Measurements from ENCODE around the gene WWOX.

Gene WWOX

GRCh38 chr16:78353640-78354275 lies 254.3 kb downstream of the WWOX start:
- H3K36me3 ChIP-seq (ENCODE audit: insufficient read depth, low read length), result no peaks in the 10 kb centered on the region
- DNase-seq (ENCODE audit: low read depth, low spot score), result no peak
- no peak overlapping the region for H3K27ac ChIP-seq
- no peak overlapping the region for H3K4me3 ChIP-seq
- TF ChIP-seq FOXP2 (optimal IDR thresholded peaks at IDR 0.05; ENCODE audit: control extremely low read depth, extremely low read length, insufficient read depth) (no peak), EZH2 (IDR thresholded peaks at IDR 0.05) (no peak), POLR2AphosphoS5 (IDR thresholded peaks at IDR 0.05; ENCODE audit: borderline replicate concordance, low read depth, low read length) (no peak)
- H3K9me3 ChIP-seq (ENCODE audit: low read depth, low read length), result no peaks in the 10 kb centered on the region
- no peak overlapping the region for H3K9ac ChIP-seq (ENCODE audit: insufficient read length)

DNA sequence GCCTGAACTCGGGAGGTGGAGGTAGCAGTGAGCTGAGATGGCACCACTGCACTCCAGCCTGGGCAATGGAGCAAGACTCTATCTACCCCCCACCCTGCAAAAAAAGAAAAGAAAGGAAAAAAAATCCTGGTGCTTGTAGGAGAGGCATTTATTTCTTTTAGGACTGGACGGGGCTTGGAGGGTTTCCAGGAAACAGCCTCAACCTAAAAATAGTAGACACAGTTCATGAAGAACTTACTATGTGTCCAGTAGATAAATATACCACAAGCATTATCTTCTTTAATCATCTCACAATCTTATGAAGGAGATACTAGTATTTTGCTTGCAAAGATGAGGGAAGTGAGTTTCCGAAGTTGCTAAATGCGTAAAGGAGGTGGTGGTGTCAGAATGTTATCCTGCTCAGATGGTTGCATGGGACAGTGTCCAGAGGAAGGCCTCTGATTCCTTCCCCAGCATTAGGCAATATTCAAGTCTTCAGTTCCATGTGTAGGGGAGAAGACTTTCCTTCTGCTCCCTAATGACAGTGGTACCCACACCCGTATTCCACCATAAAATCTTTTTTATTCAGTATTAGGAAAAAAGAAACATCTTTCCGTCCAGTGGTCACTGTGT lies 263.2 kb downstream of the WWOX start:
- no peaks in the 10 kb centered on the region for H3K9me3 ChIP-seq (ENCODE audit: low read depth, low read length)
- H3K27ac ChIP-seq, result no peak overlapping the region
- no peak overlapping the region for H3K4me3 ChIP-seq
- no peak overlapping the region for H3K9ac ChIP-seq (ENCODE audit: insufficient read length)
- DNase-seq (ENCODE audit: low read depth, low spot score), result no peak
- TF ChIP-seq FOXP2 (optimal IDR thresholded peaks at IDR 0.05; ENCODE audit: control extremely low read depth, extremely low read length, insufficient read depth) (no peak), EZH2 (IDR thresholded peaks at IDR 0.05) (no peak), POLR2AphosphoS5 (IDR thresholded peaks at IDR 0.05; ENCODE audit: borderline replicate concordance, low read depth, low read length) (no peak)
- H3K36me3 ChIP-seq (ENCODE audit: insufficient read depth, low read length), result no peaks in the 10 kb centered on the region

- Histone ChIP-seq H3K9ac (ENCODE audit: insufficient read length) (no peak overlapping the region), H3K9me3 (ENCODE audit: low read depth, low read length) (no peaks in the 10 kb centered on the region), H3K36me3 (ENCODE audit: insufficient read depth, low read length) (no peaks in the 10 kb centered on the region), H3K4me3 (no peak overlapping the region), H3K27ac (no peak overlapping the region)
- no peak for TF ChIP-seq EZH2 (IDR thresholded peaks at IDR 0.05)
- TF ChIP-seq POLR2AphosphoS5 (IDR thresholded peaks at IDR 0.05; ENCODE audit: borderline replicate concordance, low read depth, low read length), result no peak
- TF ChIP-seq FOXP2 (optimal IDR thresholded peaks at IDR 0.05; ENCODE audit: control extremely low read depth, extremely low read length, insufficient read depth), result no peak
- no peak for DNase-seq (ENCODE audit: low read depth, low spot score)
Observed at GRCh38 chr16:78363843-78364555, 264.5 kb downstream of the WWOX start.

DNA sequence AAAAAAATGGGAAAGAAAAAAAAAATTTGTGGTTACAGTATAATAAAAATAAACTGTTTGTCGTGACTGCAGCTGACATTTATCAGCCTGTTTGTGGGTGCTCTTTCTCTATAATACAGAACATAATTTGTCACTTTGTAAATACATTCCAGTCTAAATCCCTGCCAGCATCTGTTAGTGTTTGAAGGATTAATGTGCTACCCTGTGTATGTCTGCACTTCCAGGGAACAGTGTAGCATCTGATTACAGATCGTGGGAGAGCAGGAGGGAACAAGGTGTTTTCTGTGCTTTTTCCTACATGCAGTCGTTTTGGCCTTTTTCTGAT lies 265.1 kb downstream of the WWOX start:
- no peak for DNase-seq (ENCODE audit: low read depth, low spot score)
- Histone ChIP-seq H3K36me3 (ENCODE audit: insufficient read depth, low read length) (no peaks in the 10 kb centered on the region), H3K27ac (no peak overlapping the region), H3K9me3 (ENCODE audit: low read depth, low read length) (no peaks in the 10 kb centered on the region), H3K9ac (ENCODE audit: insufficient read length) (no peak overlapping the region), H3K4me3 (no peak overlapping the region)
- TF ChIP-seq EZH2 (IDR thresholded peaks at IDR 0.05), result no peak
- no peak for TF ChIP-seq FOXP2 (optimal IDR thresholded peaks at IDR 0.05; ENCODE audit: control extremely low read depth, extremely low read length, insufficient read depth)

DNA sequence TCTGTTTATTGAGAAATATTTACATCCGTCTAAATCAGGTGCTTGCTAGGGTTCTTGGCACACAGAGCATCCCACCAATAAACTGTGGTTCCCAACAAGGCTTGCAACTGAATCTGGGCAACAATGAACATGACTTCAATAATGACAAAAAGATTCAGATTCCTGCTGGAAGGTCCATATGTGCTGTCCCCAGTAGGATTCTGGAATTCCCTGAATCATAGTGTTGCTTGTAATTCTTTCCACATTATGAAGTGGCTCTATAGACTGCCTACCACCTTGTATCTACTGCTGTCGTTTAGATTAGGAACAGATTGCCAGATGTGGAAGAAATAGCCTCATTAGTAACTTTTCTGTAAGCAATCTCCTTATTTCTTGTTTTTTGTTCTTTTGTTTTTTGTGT lies 265.9 kb downstream of the WWOX start:
- H3K9me3 ChIP-seq (ENCODE audit: low read depth, low read length), result no peaks in the 10 kb centered on the region
- H3K9ac ChIP-seq (ENCODE audit: insufficient read length), result no peak overlapping the region
- DNase-seq (ENCODE audit: low read depth, low spot score), result no peak
- H3K36me3 ChIP-seq (ENCODE audit: insufficient read depth, low read length), result no peaks in the 10 kb centered on the region
- H3K27ac ChIP-seq, result no peak overlapping the region
- no peak overlapping the region for H3K4me3 ChIP-seq
- TF ChIP-seq EZH2 (IDR thresholded peaks at IDR 0.05) (no peak), POLR2AphosphoS5 (IDR thresholded peaks at IDR 0.05; ENCODE audit: borderline replicate concordance, low read depth, low read length) (no peak)

DNA sequence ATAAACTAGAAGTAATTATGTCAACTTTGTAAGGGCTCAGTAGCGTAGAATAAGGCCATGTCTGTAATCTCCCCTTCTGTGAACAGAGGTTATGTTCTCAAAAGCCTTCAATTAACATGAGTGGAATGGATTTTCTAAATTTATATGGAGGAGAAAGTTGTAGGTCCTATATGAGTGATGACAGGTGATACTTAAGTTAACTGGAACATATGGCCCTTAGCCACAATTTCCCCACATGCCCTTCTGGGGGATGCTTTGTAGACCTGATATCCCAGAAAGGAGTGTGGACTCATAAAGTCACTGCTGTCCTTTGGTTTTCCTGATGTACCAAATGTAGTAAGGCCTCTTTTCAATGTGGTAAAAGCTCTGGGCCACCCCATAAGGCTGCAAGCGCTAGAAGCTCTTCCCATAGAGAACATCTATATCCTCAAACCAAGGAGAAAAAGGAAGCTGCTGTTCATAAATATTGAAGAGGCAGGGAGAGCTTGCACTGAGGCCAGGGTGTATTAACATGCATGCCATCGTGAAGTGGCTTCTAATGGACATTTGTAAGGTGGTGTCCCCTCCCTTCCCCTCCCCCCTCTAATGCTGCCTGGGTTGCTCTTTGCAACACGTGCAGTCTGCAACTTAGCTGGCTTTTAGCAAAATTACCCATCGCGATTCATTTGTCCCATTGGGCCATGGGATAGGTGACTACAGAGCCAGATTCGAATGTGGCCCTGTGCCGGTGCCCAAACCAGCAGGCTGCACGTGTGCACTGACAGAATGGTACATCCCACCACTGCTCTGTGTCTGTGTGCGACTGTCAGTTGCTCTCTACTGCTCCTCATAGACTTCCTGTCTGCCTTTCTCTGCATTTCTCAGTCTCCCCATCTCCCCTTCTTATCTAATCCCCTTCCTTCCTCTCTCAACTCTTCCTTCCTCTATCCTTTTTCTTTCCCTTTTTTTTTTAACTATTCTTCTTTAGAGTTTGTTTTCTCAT lies 269.0 kb downstream of the WWOX start:
- Histone ChIP-seq H3K36me3 (ENCODE audit: insufficient read depth, low read length) (no peaks in the 10 kb centered on the region), H3K9me3 (ENCODE audit: low read depth, low read length) (no peaks in the 10 kb centered on the region), H3K4me3 (no peak overlapping the region), H3K27ac (no peak overlapping the region), H3K9ac (ENCODE audit: insufficient read length) (no peak overlapping the region)
- no peak for DNase-seq (ENCODE audit: low read depth, low spot score)
- TF ChIP-seq FOXP2 (optimal IDR thresholded peaks at IDR 0.05; ENCODE audit: control extremely low read depth, extremely low read length, insufficient read depth), result no peak
- TF ChIP-seq POLR2AphosphoS5 (IDR thresholded peaks at IDR 0.05; ENCODE audit: borderline replicate concordance, low read depth, low read length), result no peak
- TF ChIP-seq EZH2 (IDR thresholded peaks at IDR 0.05), result no peak

- TF ChIP-seq FOXP2 (optimal IDR thresholded peaks at IDR 0.05; ENCODE audit: control extremely low read depth, extremely low read length, insufficient read depth), result no peak
- no peak for TF ChIP-seq POLR2AphosphoS5 (IDR thresholded peaks at IDR 0.05; ENCODE audit: borderline replicate concordance, low read depth, low read length)
- TF ChIP-seq EZH2 (IDR thresholded peaks at IDR 0.05), result no peak
- H3K9me3 ChIP-seq (ENCODE audit: low read depth, low read length), result no peaks in the 10 kb centered on the region
- H3K4me3 ChIP-seq, result no peak overlapping the region
- no peaks in the 10 kb centered on the region for H3K36me3 ChIP-seq (ENCODE audit: insufficient read depth, low read length)
- H3K9ac ChIP-seq (ENCODE audit: insufficient read length), result no peak overlapping the region
- H3K27ac ChIP-seq, result no peak overlapping the region
- DNase-seq (ENCODE audit: low read depth, low spot score), result no peak
Observed at GRCh38 chr16:78372277-78372676, 272.8 kb downstream of the WWOX start.

All from SK-N-MC (cell line).